ENCODE results near the gene TIAM1. TPM values are rescaled to one million over a fixed set of nuclear protein-coding genes. Genes with fewer than 3 reads are reported as not detected.

TIAM1 gene
- total and polyA plus RNA-seq, 2 experiments from 2014 or later: 3.2 to 7.6 TPM

DNA sequence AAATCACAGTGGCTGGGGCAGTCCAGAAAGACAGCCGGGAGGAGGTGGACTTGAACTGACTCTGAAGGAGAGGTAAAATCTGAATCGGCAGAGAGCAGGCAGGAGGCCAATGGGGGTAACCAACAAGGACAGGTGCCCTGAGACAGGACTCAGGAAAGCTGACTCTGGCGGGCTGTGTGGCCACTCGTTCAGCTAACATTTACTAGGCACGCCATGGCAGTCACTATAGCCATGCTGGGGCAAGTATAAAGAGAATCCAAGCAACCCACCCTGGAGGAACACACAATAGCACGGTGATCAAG lies 7.4 kb downstream of the TIAM1 start:
- WGBS, 2 experiments (ENCODE audit: low coverage in 1 of 2, low lambda C conversion rate in 2 of 2, missing lambda C conversion rate in 2 of 2): 90 to 92% methylated on average over 6 of the region's 6 CpGs
- Histone ChIP-seq H2AFZ (no peak overlapping the region), H3K4me1 (ENCODE audit: insufficient read depth) (peaks cover 11% of the 10 kb centered on the region), H3K9me2 (ENCODE audit: insufficient read depth) (no peaks in the 10 kb centered on the region), H3K4me3 (no peak overlapping the region), H3K27ac (peak overlapping the region; percentile 48), H3K27me3 (replicated peaks; ENCODE audit: insufficient read depth) (no peaks in the 10 kb centered on the region), H3K9ac (peak overlapping the region; percentile 18; the same call in 1 of the 2 replicates), H3K36me3 (ENCODE audit: low read depth) (no peaks in the 10 kb centered on the region), H3K4me2 (ENCODE audit: unreplicated experiment) (peak overlapping the region; percentile 56), H4K20me1 (ENCODE audit: insufficient read depth) (no peaks in the 10 kb centered on the region), H3K79me2 (ENCODE audit: insufficient read depth) (peaks cover 17% of the 10 kb centered on the region; the same call in 1 of the 2 replicates), H3K9me3 (ENCODE audit: low read depth) (no peaks in the 10 kb centered on the region), H3F3A (ENCODE audit: insufficient read depth) (peaks cover 10% of the 10 kb centered on the region)
- in situ Hi-C loops (cut with MboI): no loop called here
- no peak for DNase-seq
- TF ChIP-seq EZH2phosphoT487 (IDR thresholded peaks at IDR 0.05; ENCODE audit: insufficient read depth, low read depth): no peak
- TF ChIP-seq EZH2 (IDR thresholded peaks at IDR 0.05; ENCODE audit: insufficient read depth, poor library complexity, severe bottlenecking): no peak

DNA sequence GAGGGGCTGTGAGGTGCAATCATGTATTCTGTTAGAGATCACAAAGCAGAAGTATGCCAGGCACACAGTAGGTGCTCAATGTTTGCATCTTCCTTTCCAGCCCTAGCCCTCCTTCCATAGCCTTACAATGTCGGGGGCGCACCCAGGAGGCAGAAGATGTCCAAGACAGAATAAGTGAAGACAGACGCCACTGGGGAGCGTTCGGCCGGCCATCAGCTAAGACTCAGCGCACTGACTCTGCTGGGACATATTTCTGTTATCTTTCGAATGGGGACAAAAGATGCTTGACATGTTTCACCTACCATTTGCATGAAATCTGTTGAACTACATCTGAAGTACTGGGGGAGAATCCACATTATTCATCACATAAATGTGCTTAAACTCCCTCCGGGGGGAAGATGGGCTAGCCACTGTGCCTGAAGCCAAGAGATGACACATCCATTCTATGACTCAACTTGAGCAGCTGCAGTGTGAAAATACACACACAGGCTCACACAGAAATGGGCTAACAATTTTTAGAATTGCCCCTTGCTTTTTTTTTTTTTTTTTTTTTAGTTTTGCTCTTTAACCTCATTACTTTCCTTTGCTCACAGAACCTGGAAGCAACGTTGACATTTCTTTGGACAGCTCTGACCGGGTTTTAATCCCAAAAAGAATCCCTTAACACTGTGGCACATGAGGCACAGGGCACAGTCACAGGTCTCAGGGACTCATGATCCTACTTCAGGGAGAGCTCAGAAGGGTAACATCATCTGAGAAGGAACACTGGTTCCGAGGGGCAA lies 7.9 kb downstream of the TIAM1 start:
- H3K4me2 ChIP-seq (ENCODE audit: unreplicated experiment): peak overlapping the region; percentile 56
- no peaks in the 10 kb centered on the region for H3K36me3 ChIP-seq (ENCODE audit: low read depth)
- DNase-seq: peak; percentile 92
- peaks cover 10% of the 10 kb centered on the region for H3F3A ChIP-seq (ENCODE audit: insufficient read depth)
- peak overlapping the region; percentile 18; the same call in 1 of the 2 replicates for H3K9ac ChIP-seq
- H3K9me3 ChIP-seq (ENCODE audit: low read depth): no peaks in the 10 kb centered on the region
- peaks cover 11% of the 10 kb centered on the region for H3K4me1 ChIP-seq (ENCODE audit: insufficient read depth)
- no peak overlapping the region for H3K4me3 ChIP-seq
- no peaks in the 10 kb centered on the region for H4K20me1 ChIP-seq (ENCODE audit: insufficient read depth)
- peaks cover 12% of the 10 kb centered on the region; the same call in 1 of the 2 replicates for H3K79me2 ChIP-seq (ENCODE audit: insufficient read depth)
- WGBS, 2 experiments (ENCODE audit: low coverage in 1 of 2, low lambda C conversion rate in 2 of 2, missing lambda C conversion rate in 2 of 2): 30 to 35% methylated on average over 12 of the region's 12 CpGs
- TF ChIP-seq EZH2phosphoT487 (IDR thresholded peaks at IDR 0.05; ENCODE audit: insufficient read depth, low read depth): no peak
- no peak for TF ChIP-seq EZH2 (IDR thresholded peaks at IDR 0.05; ENCODE audit: insufficient read depth, poor library complexity, severe bottlenecking)
- peak overlapping the region; percentile 48 for H3K27ac ChIP-seq
- in situ Hi-C loops (cut with MboI): no loop called here
- H3K27me3 ChIP-seq (replicated peaks; ENCODE audit: insufficient read depth): no peaks in the 10 kb centered on the region
- H2AFZ ChIP-seq: no peak overlapping the region
- no peaks in the 10 kb centered on the region for H3K9me2 ChIP-seq (ENCODE audit: insufficient read depth)

DNA sequence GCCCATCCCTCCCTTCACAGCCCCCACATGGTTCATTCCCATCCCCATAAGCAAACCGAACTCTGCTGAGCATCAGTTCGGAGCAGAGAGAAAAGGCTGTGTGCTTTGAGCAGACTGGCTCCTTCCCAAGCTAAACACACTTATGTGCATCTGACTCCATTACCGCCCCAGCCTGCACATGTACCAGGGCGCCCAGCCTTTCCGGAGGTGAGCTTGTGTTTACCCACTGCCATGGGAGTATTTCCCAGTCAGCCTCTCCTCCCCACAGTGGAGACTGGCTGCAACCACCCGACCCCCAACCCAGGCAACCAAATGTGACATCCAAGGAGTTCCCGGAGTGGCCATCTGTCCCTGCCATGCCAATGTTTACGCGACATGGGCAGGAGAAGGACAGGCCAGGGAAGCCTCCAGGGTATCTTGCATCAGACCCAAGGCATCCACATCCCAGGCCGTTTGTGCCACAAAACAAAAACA lies 9.4 kb downstream of the TIAM1 start:
- Histone ChIP-seq H4K20me1 (ENCODE audit: insufficient read depth) (no peaks in the 10 kb centered on the region), H3K36me3 (ENCODE audit: low read depth) (no peaks in the 10 kb centered on the region), H3K27ac (no peak overlapping the region), H3K9me3 (ENCODE audit: low read depth) (no peaks in the 10 kb centered on the region), H3K27me3 (replicated peaks; ENCODE audit: insufficient read depth) (no peaks in the 10 kb centered on the region), H3K4me2 (ENCODE audit: unreplicated experiment) (no peak overlapping the region), H3K4me3 (no peak overlapping the region), H3F3A (ENCODE audit: insufficient read depth) (peaks cover 10% of the 10 kb centered on the region), H2AFZ (no peak overlapping the region), H3K9me2 (ENCODE audit: insufficient read depth) (no peaks in the 10 kb centered on the region), H3K4me1 (ENCODE audit: insufficient read depth) (peaks cover 11% of the 10 kb centered on the region), H3K9ac (no peak overlapping the region), H3K79me2 (ENCODE audit: insufficient read depth) (no peaks in the 10 kb centered on the region)
- 92 to 96% methylated on average over 10 of the region's 10 CpGs for WGBS, 2 experiments (ENCODE audit: low coverage in 1 of 2, low lambda C conversion rate in 2 of 2, missing lambda C conversion rate in 2 of 2)
- no peak for DNase-seq
- in situ Hi-C loops (cut with MboI): no loop called here
- TF ChIP-seq EZH2phosphoT487 (IDR thresholded peaks at IDR 0.05; ENCODE audit: insufficient read depth, low read depth): no peak
- TF ChIP-seq EZH2 (IDR thresholded peaks at IDR 0.05; ENCODE audit: insufficient read depth, poor library complexity, severe bottlenecking): no peak

DNA sequence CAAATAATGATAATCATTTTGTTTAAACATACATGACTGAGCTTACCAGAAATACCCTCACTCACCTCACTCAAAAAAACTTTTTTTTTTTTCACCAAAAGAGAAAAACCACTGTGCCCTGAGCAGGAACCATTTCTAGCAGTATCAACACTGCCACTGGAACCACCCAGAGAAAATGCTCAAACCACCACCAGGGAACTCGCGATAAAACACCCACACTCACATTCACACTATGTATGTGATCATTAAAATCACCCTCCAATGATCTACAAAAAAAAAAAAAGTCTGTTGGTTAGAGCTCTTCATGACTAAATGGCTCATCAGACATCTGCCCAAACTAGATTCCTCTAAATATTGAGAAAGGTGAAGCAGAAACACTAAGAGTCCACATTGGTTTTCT lies 11.5 kb downstream of the TIAM1 start:
- no peaks in the 10 kb centered on the region for H3K9me3 ChIP-seq (ENCODE audit: low read depth)
- no peaks in the 10 kb centered on the region for H3K27me3 ChIP-seq (replicated peaks; ENCODE audit: insufficient read depth)
- DNase-seq: no peak
- no peak overlapping the region for H3K27ac ChIP-seq
- H3K9me2 ChIP-seq (ENCODE audit: insufficient read depth): no peaks in the 10 kb centered on the region
- H3K79me2 ChIP-seq (ENCODE audit: insufficient read depth): no peaks in the 10 kb centered on the region
- 73 to 74% methylated on average over 2 of the region's 2 CpGs for WGBS, 2 experiments (ENCODE audit: low coverage in 1 of 2, low lambda C conversion rate in 2 of 2, missing lambda C conversion rate in 2 of 2)
- peaks cover 10% of the 10 kb centered on the region for H3F3A ChIP-seq (ENCODE audit: insufficient read depth)
- no peak for TF ChIP-seq EZH2phosphoT487 (IDR thresholded peaks at IDR 0.05; ENCODE audit: insufficient read depth, low read depth)
- TF ChIP-seq EZH2 (IDR thresholded peaks at IDR 0.05; ENCODE audit: insufficient read depth, poor library complexity, severe bottlenecking): no peak
- peaks cover 11% of the 10 kb centered on the region for H3K4me1 ChIP-seq (ENCODE audit: insufficient read depth)
- no peaks in the 10 kb centered on the region for H4K20me1 ChIP-seq (ENCODE audit: insufficient read depth)
- H3K4me3 ChIP-seq: no peak overlapping the region
- H2AFZ ChIP-seq: no peak overlapping the region
- H3K4me2 ChIP-seq (ENCODE audit: unreplicated experiment): no peak overlapping the region
- H3K36me3 ChIP-seq (ENCODE audit: low read depth): no peaks in the 10 kb centered on the region
- in situ Hi-C loops (cut with MboI): no loop called here
- H3K9ac ChIP-seq: no peak overlapping the region

Measured in GM23248 (cell line).